Measurements from ENCODE around the gene KL. TPM values are rescaled to one million over a fixed set of nuclear protein-coding genes. Genes with fewer than 3 reads are reported as not detected.

KL gene
- total RNA-seq, 1 donor: under 0.01 TPM

DNA sequence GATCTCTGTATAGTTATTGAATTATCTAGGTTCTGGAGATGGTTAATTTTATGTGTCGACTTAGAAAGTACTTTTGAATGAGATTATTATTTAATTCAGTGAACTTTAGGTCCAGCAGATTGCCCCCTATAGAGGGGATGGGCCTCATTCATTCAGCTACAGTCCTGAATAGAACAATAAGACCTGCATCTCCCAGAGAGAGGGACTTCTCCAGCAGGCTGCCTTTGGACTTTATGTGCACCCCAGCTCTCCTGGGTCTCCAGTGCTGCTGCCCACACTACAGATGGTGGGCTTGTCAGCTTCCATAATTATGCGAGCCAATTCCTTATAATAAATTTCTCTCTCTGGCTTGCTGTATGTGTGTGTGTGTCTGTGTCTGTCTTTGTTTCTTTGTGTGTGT lies 39.3 kb upstream of the KL start:
- TF ChIP-seq, protein P1, sequence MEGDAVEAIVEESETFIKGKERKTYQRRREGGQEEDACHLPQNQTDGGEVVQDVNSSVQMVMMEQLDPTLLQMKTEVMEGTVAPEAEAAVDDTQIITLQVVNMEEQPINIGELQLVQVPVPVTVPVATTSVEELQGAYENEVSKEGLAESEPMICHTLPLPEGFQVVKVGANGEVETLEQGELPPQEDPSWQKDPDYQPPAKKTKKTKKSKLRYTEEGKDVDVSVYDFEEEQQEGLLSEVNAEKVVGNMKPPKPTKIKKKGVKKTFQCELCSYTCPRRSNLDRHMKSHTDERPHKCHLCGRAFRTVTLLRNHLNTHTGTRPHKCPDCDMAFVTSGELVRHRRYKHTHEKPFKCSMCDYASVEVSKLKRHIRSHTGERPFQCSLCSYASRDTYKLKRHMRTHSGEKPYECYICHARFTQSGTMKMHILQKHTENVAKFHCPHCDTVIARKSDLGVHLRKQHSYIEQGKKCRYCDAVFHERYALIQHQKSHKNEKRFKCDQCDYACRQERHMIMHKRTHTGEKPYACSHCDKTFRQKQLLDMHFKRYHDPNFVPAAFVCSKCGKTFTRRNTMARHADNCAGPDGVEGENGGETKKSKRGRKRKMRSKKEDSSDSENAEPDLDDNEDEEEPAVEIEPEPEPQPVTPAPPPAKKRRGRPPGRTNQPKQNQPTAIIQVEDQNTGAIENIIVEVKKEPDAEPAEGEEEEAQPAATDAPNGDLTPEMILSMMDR (IDR thresholded peaks at IDR 0.05; ENCODE audit: insufficient read depth, low read depth, low read length): no peak
- no peak for DNase-seq (ENCODE audit: low read depth)

GRCh38 chr13:32977321-32977720 lies 38.9 kb upstream of the KL start:
- DNase-seq (ENCODE audit: low read depth): no peak
- TF ChIP-seq, protein P1 (IDR thresholded peaks at IDR 0.05; ENCODE audit: insufficient read depth, low read depth, low read length): no peak
- H3K4me3 ChIP-seq (ENCODE audit: low read depth, low read length): no peak overlapping the region

More for the DNA sequence above, 39.3 kb upstream of the KL start:
- H3K4me3 ChIP-seq (ENCODE audit: low read depth, low read length): no peak overlapping the region

- TF ChIP-seq, protein P1 (IDR thresholded peaks at IDR 0.05; ENCODE audit: insufficient read depth, low read depth, low read length): no peak
- DNase-seq (ENCODE audit: low read depth): no peak
- H3K4me3 ChIP-seq (ENCODE audit: low read depth, low read length): no peak overlapping the region
Measured at GRCh38 chr13:32978278-32978677, 37.9 kb upstream of the KL start.

- TF ChIP-seq, protein P1 (IDR thresholded peaks at IDR 0.05; ENCODE audit: insufficient read depth, low read depth, low read length): no peak
- no peak for DNase-seq (ENCODE audit: low read depth)
- H3K4me3 ChIP-seq (ENCODE audit: low read depth, low read length): no peak overlapping the region
Measured at GRCh38 chr13:32983058-32983457, 33.2 kb upstream of the KL start.

- TF ChIP-seq, protein P1 (IDR thresholded peaks at IDR 0.05; ENCODE audit: insufficient read depth, low read depth, low read length): no peak
- DNase-seq (ENCODE audit: low read depth): peak; percentile 13
- no peak overlapping the region for H3K4me3 ChIP-seq (ENCODE audit: low read depth, low read length)
Measured at GRCh38 chr13:32984857-32985626, 31.2 kb upstream of the KL start.

- no peak for DNase-seq (ENCODE audit: low read depth)
- no peak overlapping the region for H3K4me3 ChIP-seq (ENCODE audit: low read depth, low read length)
- TF ChIP-seq, protein P1 (IDR thresholded peaks at IDR 0.05; ENCODE audit: insufficient read depth, low read depth, low read length): no peak
Measured at GRCh38 chr13:32986552-32986951, 29.7 kb upstream of the KL start.

DNA sequence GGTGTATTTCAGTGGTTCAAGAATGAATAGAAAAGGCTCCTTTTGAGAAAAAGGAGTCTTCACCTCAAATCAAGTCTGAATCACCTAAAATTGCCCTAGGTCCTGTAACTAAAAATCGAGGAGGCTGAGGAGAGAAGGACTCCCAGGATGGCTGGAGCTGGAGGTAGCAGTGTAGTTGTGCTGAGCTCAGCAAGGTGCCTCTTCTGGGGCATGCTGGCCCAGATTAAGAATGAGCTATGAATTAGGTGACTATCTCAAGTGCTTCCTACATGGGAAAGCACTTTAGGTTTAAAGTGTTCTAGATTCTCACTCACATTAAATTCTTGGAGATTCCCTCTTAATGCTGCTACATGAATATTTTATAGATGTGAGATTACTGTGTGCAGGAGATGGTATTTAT lies 28.8 kb upstream of the KL start:
- no peak overlapping the region for H3K4me3 ChIP-seq (ENCODE audit: low read depth, low read length)
- TF ChIP-seq, protein P1 (IDR thresholded peaks at IDR 0.05; ENCODE audit: insufficient read depth, low read depth, low read length): no peak
- no peak for DNase-seq (ENCODE audit: low read depth)

All from fibroblast of villous mesenchyme (primary cell).